ENCODE results near the gene MRPS18A. TPM values are rescaled to one million over a fixed set of nuclear protein-coding genes. Genes with fewer than 3 reads are reported as not detected.

The MRPS18A gene
- total and polyA plus RNA-seq, 2 of the 13 experiments (the other 11 are each of a cell fraction or from before 2014, with no cell fraction given) = 87.8 to 89.1 TPM

GRCh38 chr6:43714311-43715055 lies 26.9 kb upstream of the MRPS18A start (continued):
- TF ChIP-seq ZNF280B (CRISPR knock-in tag; IDR thresholded peaks at IDR 0.05; ENCODE audit: borderline replicate concordance) = no peak
- TF ChIP-seq MXD4 (CRISPR knock-in tag; IDR thresholded peaks at IDR 0.05) = 0 out of 2 replicates have a peak, but pooled peaks have one; percentile 39
- TF ChIP-seq SIN3A (IDR thresholded peaks at IDR 0.05; ENCODE audit: borderline replicate concordance, low read depth, low read length) = no peak
- peak; percentile 49; the same call in 1 of the 2 replicates for TF ChIP-seq ZNF232 (CRISPR knock-in tag; IDR thresholded peaks at IDR 0.05; ENCODE audit: borderline replicate concordance)
- peak; percentile 29; the same call in 1 of the 2 replicates for TF ChIP-seq RXRA (CRISPR knock-in tag; IDR thresholded peaks at IDR 0.05)
- peak; percentile 15; the same call in 1 of the 2 replicates for TF ChIP-seq FOXO1 (CRISPR knock-in tag; IDR thresholded peaks at IDR 0.05)
- no peak for TF ChIP-seq ISL2 (CRISPR knock-in tag; IDR thresholded peaks at IDR 0.05)
- 0 out of 2 replicates have a peak, but pooled peaks have one; percentile 15 for TF ChIP-seq ZNF451 (CRISPR knock-in tag; IDR thresholded peaks at IDR 0.05)
- TF ChIP-seq ARHGAP35 (CRISPR knock-in tag; IDR thresholded peaks at IDR 0.05; ENCODE audit: borderline replicate concordance) = no peak; the same call in 1 of the 2 replicates
- peak; percentile 56; the same call in 1 of the 2 replicates for TF ChIP-seq MIER3 (CRISPR knock-in tag; IDR thresholded peaks at IDR 0.05; ENCODE audit: borderline replicate concordance)
- TF ChIP-seq ZNF574 (CRISPR knock-in tag; IDR thresholded peaks at IDR 0.05) = peak; percentile 44; the same call in 1 of the 2 replicates
- peak; percentile 76; the same call in 1 of the 2 replicates for TF ChIP-seq ZNF710 (CRISPR knock-in tag; IDR thresholded peaks at IDR 0.05; ENCODE audit: borderline replicate concordance)
- peak; percentile 49 for TF ChIP-seq TEAD3 (CRISPR knock-in tag; optimal IDR thresholded peaks at IDR 0.05; ENCODE audit: borderline replicate concordance)
- no peak for TF ChIP-seq SKI (IDR thresholded peaks at IDR 0.05; ENCODE audit: partially characterized antibody)
- TF ChIP-seq SPEN (CRISPR knock-in tag; IDR thresholded peaks at IDR 0.05; ENCODE audit: low read depth) = peak; percentile 22; the same call in 1 of the 2 replicates
- TF ChIP-seq ATF2 (CRISPR knock-in tag; IDR thresholded peaks at IDR 0.05) = no peak; the same call in 1 of the 2 replicates
- peak in 1 of 2 experiments; percentile 36; a peak in 1 of 4 replicates for TF ChIP-seq NR2F1 (CRISPR knock-in tag; IDR thresholded peaks at IDR 0.05)
- 0 out of 2 replicates have a peak, but pooled peaks have one; percentile 32 for TF ChIP-seq ZNF839 (CRISPR knock-in tag; IDR thresholded peaks at IDR 0.05; ENCODE audit: borderline replicate concordance)
- TF ChIP-seq ZMYM3 (CRISPR knock-in tag; IDR thresholded peaks at IDR 0.05) = 0 out of 2 replicates have a peak, but pooled peaks have one; percentile 12
- TF ChIP-seq NKX3-1 (CRISPR knock-in tag; IDR thresholded peaks at IDR 0.05) = no peak
- peak; percentile 72; the same call in 1 of the 2 replicates for TF ChIP-seq NR2F2 (IDR thresholded peaks at IDR 0.05; ENCODE audit: borderline replicate concordance, low read depth)

Data from HepG2 (cell line).